ENCODE results near the gene SERPINB12.

Gene SERPINB12

GRCh38 chr18:63544017-63544416 lies 1.8 kb downstream of the SERPINB12 start:
- TF ChIP-seq Cebpa-rat (IDR thresholded peaks at IDR 0.05) = no peak
- no peak overlapping the region for H3K4me3 ChIP-seq
- no peak overlapping the region for H3K27ac ChIP-seq
- no peaks in the 10 kb centered on the region for H3K9me3 ChIP-seq (replicated peaks in 1 of 11)
- H3K9ac ChIP-seq = no peak overlapping the region
- no peak overlapping the region for H3K4me2 ChIP-seq
- no peaks in the 10 kb centered on the region for H3K27me3 ChIP-seq
- no peaks in the 10 kb centered on the region for H3K4me1 ChIP-seq
- H4K20me1 ChIP-seq = no peaks in the 10 kb centered on the region
- H3K36me3 ChIP-seq = no peaks in the 10 kb centered on the region

DNA sequence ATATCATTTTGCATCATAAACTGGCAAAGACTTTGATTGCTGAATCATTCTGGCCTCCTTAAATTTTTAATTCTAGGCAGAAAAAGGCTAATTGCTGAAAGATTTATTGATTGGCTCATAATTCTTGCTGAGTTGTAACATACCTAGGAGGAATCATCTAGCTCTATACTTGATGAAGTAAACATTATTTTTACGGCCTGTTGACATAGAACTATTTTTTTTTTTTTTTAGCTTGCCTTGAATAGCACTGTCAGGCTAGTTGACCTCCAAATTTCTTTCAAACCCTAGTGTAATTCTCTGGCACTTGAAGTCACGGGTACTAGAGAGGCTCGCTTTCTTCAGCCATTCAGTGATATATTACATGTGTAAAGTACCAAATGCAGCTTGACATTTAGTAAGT lies 2.8 kb downstream of the SERPINB12 start:
- Histone ChIP-seq H4K20me1 (no peaks in the 10 kb centered on the region), H3K36me3 (no peaks in the 10 kb centered on the region), H3K27ac (no peak overlapping the region), H3K4me2 (no peak overlapping the region), H3K9me3 (replicated peaks in 1 of 11) (no peaks in the 10 kb centered on the region), H3K9ac (no peak overlapping the region), H3K27me3 (no peaks in the 10 kb centered on the region), H3K4me3 (no peak overlapping the region), H3K4me1 (no peaks in the 10 kb centered on the region)
- no peak for TF ChIP-seq Cebpa-rat (IDR thresholded peaks at IDR 0.05)

DNA sequence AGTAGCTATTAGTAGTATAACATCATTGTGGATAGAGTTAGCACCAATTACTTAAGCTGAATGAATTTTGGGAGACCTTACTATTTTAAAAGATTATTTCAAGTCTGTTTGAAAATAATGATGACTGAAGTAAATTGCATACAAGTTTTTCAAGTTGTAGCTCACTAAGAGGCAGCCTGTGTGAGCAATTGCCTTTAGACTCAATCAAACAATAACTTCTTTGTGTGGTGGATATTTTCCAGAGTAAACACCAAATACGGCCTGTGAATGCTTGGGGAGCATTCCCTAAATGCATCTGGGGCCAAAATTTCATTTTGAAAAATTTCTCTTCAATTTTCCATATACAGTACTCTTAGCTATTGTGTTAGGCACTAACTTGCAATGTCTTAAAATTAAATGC lies 7.9 kb downstream of the SERPINB12 start:
- no peaks in the 10 kb centered on the region for H3K27me3 ChIP-seq
- peaks cover 6 to 10% (median 7%) of the 10 kb centered on the region in 11 experiments; a peak in 15 of 22 replicates for H3K9me3 ChIP-seq (replicated peaks in 1 of 11)
- H3K4me3 ChIP-seq = no peak overlapping the region
- H4K20me1 ChIP-seq = no peaks in the 10 kb centered on the region
- TF ChIP-seq Cebpa-rat (IDR thresholded peaks at IDR 0.05) = no peak
- no peak overlapping the region for H3K9ac ChIP-seq
- H3K4me2 ChIP-seq = no peak overlapping the region
- H3K36me3 ChIP-seq = no peaks in the 10 kb centered on the region; a peak in 1 of 22 replicates
- H3K4me1 ChIP-seq = peaks cover 18 to 38% (median 30%) of the 10 kb centered on the region in 10 experiments
- no peak overlapping the region for H3K27ac ChIP-seq

DNA sequence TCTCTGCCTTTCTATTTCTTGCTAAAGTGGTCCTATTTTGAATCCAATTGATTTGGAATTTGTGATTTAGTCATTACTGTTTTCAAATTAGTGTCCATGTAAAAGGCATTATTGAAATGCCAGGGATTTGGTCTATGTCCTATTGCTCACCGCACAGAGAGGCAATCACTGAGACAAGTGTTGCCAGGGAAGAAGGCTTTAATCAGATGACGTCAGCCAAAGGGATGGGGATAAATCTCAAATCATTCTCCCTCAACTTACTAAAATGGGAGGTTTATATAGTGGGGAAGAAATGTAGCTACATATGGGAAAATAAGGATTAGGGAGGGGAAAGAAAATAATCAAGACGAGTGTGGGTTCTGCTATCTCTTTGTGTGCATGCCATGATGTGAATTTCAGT lies 9.6 kb downstream of the SERPINB12 start:
- Histone ChIP-seq H3K4me2 (peak overlapping the region in 9 of 11 experiments; percentile 6 to 83 (median 35); a peak in 14 of 22 replicates), H3K9ac (no peak overlapping the region), H3K27me3 (no peaks in the 10 kb centered on the region), H4K20me1 (no peaks in the 10 kb centered on the region), H3K36me3 (no peaks in the 10 kb centered on the region; a peak in 1 of 22 replicates), H3K4me3 (no peak overlapping the region), H3K4me1 (peaks cover 18 to 38% (median 31%) of the 10 kb centered on the region in 10 experiments), H3K9me3 (replicated peaks in 1 of 11) (peaks cover 11 to 22% (median 17%) of the 10 kb centered on the region in 11 experiments; a peak in 16 of 22 replicates), H3K27ac (peak overlapping the region in 5 of 11 experiments; percentile 9 to 78 (median 66); a peak in 6 of 22 replicates)
- no peak for TF ChIP-seq Cebpa-rat (IDR thresholded peaks at IDR 0.05)

DNA sequence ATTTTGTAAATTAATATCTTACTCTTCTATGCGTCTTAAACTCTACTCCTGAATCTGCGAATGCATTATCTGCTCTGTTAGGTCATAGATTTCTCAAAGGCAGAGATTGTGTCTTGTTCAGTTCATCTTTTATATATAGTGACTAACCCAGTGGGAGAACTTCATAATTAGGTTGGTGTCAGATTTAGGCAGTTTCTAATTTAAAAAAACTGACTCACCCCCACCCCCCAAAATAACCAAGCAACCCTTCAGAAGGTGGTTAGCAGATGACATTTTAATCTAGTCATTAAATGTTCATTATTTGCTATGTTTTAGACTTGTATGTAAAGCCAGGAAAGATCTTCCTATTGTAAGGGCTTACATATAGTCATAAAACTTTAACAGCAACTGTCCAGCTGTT lies 10.4 kb downstream of the SERPINB12 start:
- Histone ChIP-seq H3K27ac (peak overlapping the region in 10 of 11 experiments; percentile 21 to 78 (median 66); a peak in 20 of 22 replicates), H3K4me1 (peaks cover 18 to 38% (median 31%) of the 10 kb centered on the region in 10 experiments), H3K4me3 (peak overlapping the region in 1 of 10 experiments; percentile 20; a peak in 4 of 20 replicates), H3K4me2 (peak overlapping the region; percentile 55 to 83 (median 69); a peak in 21 of 22 replicates), H3K36me3 (no peaks in the 10 kb centered on the region; a peak in 1 of 22 replicates), H3K9me3 (replicated peaks in 1 of 11) (peaks cover 11 to 22% (median 17%) of the 10 kb centered on the region in 11 experiments; a peak in 16 of 22 replicates), H4K20me1 (no peaks in the 10 kb centered on the region), H3K9ac (peak overlapping the region in 8 of 11 experiments; percentile 20 to 66 (median 42); a peak in 11 of 22 replicates), H3K27me3 (no peaks in the 10 kb centered on the region)
- TF ChIP-seq Cebpa-rat (IDR thresholded peaks at IDR 0.05) = no peak

DNA sequence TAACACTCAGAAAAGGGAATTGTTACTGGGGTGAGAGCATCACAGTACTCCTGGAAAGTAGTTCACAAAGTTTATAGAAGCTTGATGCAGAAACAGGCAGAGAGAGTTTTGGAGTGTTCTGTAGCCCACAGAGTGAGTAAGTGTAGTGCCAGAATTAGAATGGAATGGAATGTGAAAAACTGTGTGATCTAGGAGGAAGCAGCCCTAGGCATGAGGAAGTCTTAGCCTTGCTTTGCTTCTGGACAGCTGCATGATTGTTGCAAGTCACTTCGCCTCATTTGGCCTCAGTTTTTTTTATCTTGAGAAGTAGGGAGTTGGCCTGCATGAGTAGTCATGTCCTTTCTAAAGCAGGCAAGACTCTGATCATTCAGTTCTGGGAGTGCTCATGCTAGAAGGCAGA lies 10.9 kb downstream of the SERPINB12 start:
- Histone ChIP-seq H3K27ac (peak overlapping the region in 10 of 11 experiments; percentile 33 to 78 (median 66); a peak in 20 of 22 replicates), H4K20me1 (no peaks in the 10 kb centered on the region), H3K4me1 (peaks cover 18 to 38% (median 31%) of the 10 kb centered on the region in 10 experiments), H3K4me3 (peak overlapping the region in 1 of 10 experiments; percentile 20; a peak in 4 of 20 replicates), H3K9ac (peak overlapping the region in 8 of 11 experiments; percentile 20 to 66 (median 42); a peak in 12 of 22 replicates), H3K4me2 (peak overlapping the region; percentile 55 to 83 (median 69); a peak in 21 of 22 replicates), H3K36me3 (no peaks in the 10 kb centered on the region; a peak in 1 of 22 replicates), H3K27me3 (no peaks in the 10 kb centered on the region), H3K9me3 (replicated peaks in 1 of 11) (peaks cover 11 to 22% (median 17%) of the 10 kb centered on the region in 11 experiments; a peak in 16 of 22 replicates)
- no peak for TF ChIP-seq Cebpa-rat (IDR thresholded peaks at IDR 0.05)

GRCh38 chr18:63559567-63560491 lies 17.7 kb downstream of the SERPINB12 start:
- Histone ChIP-seq H3K4me1 (peaks cover 10 to 23% (median 16%) of the 10 kb centered on the region in 10 experiments; a peak in 19 of 20 replicates), H3K9me3 (replicated peaks in 1 of 11) (peaks cover 6 to 21% (median 13%) of the 10 kb centered on the region in 11 experiments; a peak in 16 of 22 replicates), H4K20me1 (no peaks in the 10 kb centered on the region), H3K27me3 (no peaks in the 10 kb centered on the region), H3K4me2 (no peak overlapping the region), H3K36me3 (no peaks in the 10 kb centered on the region; a peak in 1 of 22 replicates), H3K27ac (no peak overlapping the region), H3K9ac (no peak overlapping the region), H3K4me3 (no peak overlapping the region)
- TF ChIP-seq Cebpa-rat (IDR thresholded peaks at IDR 0.05) = no peak

DNA sequence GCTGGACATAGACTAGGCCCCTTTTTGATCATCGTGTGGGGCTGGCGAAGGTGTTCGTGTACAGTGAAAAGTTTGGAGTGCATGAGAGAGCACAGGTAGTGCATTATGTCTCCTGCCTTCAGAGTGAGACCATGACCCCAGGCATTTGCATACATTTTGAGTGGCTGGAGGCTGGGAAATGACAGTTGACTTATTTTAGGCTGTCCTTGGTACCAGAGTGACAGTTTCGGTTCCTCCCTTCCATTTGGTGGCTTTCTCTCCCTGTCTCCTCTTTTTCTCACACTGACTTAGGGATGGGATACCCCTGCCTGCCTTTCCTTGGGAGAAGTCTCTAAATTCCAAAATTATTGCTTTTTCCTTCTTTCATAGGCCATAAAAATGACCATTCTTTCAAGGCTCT lies 20.1 kb downstream of the SERPINB12 start:
- Histone ChIP-seq H3K9me3 (replicated peaks in 1 of 11) (peaks cover 0 to 6% (median 0%) of the 10 kb centered on the region in 11 experiments; a peak in 3 of 22 replicates), H4K20me1 (no peaks in the 10 kb centered on the region), H3K9ac (no peak overlapping the region), H3K4me3 (no peak overlapping the region), H3K27me3 (no peaks in the 10 kb centered on the region), H3K36me3 (no peaks in the 10 kb centered on the region), H3K4me1 (peaks cover 10 to 18% (median 14%) of the 10 kb centered on the region in 10 experiments; a peak in 19 of 20 replicates), H3K27ac (peak overlapping the region in 2 of 11 experiments; percentile 2 to 23; a peak in 1 of 22 replicates), H3K4me2 (peak overlapping the region; percentile 26 to 72 (median 40); a peak in 20 of 22 replicates)
- TF ChIP-seq Cebpa-rat (IDR thresholded peaks at IDR 0.05) = no peak

GRCh38 chr18:63564021-63564420 lies 21.9 kb downstream of the SERPINB12 start:
- Histone ChIP-seq H3K27me3 (no peaks in the 10 kb centered on the region), H3K4me2 (no peak overlapping the region), H3K4me3 (no peak overlapping the region), H4K20me1 (no peaks in the 10 kb centered on the region), H3K4me1 (peaks cover 10 to 23% (median 14%) of the 10 kb centered on the region in 10 experiments; a peak in 19 of 20 replicates), H3K36me3 (no peaks in the 10 kb centered on the region), H3K9ac (no peak overlapping the region), H3K9me3 (replicated peaks in 1 of 11) (peaks cover 0 to 6% (median 0%) of the 10 kb centered on the region in 11 experiments; a peak in 4 of 22 replicates), H3K27ac (no peak overlapping the region)
- TF ChIP-seq Cebpa-rat (IDR thresholded peaks at IDR 0.05) = no peak
